HG02981 (cell line): ENCODE data around the gene CRYGN.

Source experiments
- ATAC-seq: cut with Tn5 transposase; IDR thresholded peaks from one replicate; pipeline ENCODE4 v1.9.1; 2021; ENCODE audit warnings: mild to moderate bottlenecking, moderate library complexity; ENCODE audit not compliant: unreplicated experiment

Gene CRYGN

DNA sequence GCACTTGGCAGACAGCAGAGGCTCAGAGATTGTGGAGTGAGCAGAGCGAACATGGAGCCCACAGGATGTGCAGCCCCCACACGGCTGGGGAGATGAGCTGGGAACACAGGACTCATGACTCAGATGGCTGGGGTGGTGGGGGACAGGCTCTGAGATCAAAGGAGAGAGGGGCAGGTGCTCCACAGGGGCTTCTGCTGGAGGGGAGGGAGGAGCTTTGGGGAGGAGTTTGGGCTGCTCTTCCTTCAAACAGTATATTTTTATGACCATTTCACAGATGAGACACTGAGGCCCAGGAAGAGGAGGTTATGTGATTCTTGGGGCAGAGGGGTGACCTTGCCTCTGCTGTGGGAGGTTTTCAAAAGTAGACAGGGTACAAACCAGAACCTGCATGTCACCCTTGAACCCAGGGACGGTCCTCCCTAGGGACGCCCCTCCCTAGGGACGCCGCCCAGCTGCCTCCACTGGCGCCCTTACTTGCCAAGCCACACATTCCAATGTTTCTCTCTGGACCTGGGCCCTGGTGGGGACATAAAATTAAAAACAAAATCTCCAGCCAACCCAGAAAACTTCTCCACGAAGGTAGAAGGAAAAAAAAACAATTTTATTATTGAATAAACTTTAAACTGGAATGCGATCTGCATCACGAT, 981 bp upstream of the CRYGN start:
- no peak for ATAC-seq

- ATAC-seq: no peak
Observed at GRCh38 chr7:151438864-151439601, 908 bp downstream of the CRYGN start.

DNA sequence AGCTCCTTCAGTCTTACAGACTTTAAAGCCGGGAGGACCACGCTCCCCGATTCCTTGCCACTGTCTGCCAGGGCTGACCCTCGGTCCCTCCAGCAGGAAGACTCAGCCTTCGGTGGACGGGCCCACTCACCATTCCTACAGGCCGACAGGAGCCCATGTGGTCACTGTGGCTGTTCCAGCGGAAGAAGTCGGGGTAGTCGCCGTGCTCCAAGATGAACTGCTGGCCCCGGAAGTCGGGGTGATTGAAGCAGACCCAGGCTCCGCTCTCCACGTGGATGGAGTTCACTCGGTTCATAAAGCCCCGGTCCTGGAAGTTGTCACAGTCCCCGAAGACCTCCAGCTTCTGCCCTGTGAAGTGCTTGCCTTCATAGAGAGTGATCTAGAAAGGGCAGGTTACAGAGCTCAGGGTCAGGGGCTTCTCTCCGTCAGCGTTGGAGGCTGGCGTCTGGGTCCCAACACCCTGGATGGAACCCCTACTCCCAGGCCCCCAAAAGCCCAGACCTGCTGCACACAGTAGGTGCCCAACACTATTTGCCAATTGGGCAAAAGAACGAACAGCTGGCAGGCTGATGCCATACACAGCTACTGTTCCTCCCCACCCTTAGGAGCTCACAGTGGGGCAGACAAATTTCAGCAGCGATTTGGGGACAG, 1.9 kb downstream of the CRYGN start:
- ATAC-seq: no peak

- ATAC-seq: no peak
Observed at GRCh38 chr7:151437159-151437553, 2.8 kb downstream of the CRYGN start.

DNA sequence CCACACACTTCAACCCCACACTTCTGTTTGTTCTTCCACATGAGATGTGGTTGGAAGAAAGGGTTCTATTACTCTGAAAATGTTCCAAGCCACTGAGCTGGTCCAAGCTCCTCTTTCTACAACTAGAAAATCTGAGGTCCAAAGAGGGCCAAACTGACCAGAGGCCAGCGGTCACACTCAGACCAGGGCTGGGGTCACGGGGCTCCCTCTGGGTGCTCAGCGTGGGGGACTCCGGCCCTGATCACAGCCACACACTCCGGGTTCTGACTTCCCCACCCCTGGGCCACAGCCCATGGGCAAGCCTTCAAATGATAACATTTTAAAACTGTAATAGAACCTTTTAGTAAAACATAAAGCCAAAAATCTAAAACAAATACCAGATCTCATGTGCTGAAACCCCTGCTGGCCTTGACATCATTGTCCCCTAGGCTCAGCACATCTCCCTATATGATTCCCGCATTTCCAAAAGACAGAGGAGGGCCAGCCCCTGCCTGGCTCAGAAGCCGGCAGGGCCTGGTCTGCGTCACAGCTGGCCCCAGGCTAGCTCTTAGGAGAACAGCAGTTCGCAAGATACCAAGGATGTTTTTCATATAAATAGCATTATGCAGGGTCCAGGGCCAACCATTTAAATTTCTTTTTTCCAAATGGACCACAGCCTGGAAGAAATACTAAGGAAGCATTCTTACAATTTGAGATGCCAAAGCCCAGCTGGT, 3.3 kb downstream of the CRYGN start:
- no peak for ATAC-seq

DNA sequence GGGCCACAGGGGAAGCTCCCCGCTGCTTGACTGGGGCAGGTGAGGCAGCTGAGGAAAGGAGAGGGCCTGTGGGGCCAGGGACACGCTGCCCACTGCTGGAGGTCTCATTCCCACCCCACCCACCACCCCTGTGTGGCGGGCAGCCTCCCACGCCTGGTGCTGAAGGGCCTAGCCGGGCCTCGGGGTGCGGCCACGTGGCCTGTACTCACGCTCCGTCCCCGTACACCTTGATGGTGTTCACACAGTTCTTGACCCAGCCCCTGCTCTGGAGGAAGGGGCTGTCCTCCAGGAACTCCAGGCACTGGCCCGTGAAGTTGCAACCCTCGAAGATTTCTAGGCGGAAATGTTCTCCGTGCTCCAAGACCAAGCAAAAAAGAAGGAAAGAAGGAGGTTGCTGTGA, 4.0 kb downstream of the CRYGN start:
- no peak for ATAC-seq

DNA sequence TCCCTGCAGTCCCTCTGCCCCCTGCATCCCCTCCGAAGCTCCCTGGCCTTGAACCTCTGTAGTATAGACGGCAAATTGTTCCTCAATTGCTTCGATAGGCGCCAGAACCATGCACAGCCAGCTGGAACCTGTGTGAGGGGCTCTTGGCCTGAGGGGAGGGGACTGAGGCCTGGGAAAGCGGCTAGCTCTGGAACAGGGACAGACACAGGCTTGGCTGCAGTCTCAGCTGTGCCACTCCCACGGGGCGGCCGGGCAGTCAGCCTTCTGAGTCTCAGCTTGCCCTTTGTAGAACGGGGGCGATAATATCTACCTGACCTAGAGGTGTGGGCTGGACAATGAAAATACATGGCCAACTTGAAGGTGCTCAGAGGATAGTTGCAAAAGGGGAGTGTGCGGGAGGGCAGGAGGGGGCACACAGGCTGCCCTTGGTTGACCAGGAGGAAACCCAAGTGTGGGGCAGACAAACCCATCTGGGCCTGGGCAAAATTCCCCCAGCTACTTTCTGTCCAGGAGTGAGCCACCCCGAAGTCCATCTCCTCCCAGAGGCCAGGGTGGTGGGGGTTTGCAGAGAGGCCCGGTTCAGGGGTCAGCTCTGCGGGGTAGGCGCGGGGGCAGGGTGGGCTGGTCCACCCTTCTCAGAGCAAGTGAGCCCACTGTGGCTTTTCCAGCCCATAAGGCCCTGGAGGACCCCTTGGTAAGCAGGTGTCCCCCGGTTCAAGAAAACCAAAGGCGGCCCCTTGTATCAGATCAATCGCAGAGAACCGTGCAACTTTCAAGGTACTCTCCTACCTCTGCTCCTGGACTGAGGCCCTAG, 4.6 kb downstream of the CRYGN start:
- ATAC-seq: no peak

- ATAC-seq: no peak
Observed at GRCh38 chr7:151434549-151434948, 5.4 kb downstream of the CRYGN start.

GRCh38 chr7:151433721-151434400, 6.1 kb downstream of the CRYGN start:
- ATAC-seq: no peak

GRCh38 chr7:151432658-151433521, 7.1 kb downstream of the CRYGN start:
- peak; percentile 59 for ATAC-seq

DNA sequence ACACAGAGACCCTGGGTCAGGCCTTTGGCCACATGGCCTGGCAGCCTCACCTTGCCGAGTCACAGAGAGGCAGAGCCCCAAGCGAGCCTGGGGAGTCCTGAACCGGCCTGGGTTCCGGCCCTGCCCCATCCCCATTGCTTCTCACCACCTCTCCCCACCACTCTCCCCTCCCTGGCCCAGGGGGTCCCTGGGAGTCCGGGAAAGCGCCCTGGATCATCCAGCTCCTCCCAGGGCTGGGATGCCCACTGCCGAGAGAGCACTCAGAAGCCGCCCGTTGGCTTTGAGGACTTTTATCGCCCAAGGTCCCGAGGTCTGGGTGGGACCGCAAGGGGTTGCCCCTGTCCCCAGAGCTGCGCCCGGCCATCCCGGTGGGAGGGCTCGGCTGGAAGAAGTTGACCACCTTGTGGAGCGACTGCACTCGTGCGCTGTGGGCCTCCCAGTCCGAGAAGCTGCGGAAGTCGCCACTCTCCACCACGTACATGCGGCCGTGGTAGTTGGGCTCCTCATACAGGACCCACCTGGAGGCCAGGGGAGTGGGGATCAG, 8.1 kb downstream of the CRYGN start:
- no peak for ATAC-seq

GRCh38 chr7:151431281-151431767, 8.6 kb downstream of the CRYGN start:
- ATAC-seq: no peak

- ATAC-seq: no peak
Observed at GRCh38 chr7:151430391-151431205, 9.3 kb downstream of the CRYGN start.

DNA sequence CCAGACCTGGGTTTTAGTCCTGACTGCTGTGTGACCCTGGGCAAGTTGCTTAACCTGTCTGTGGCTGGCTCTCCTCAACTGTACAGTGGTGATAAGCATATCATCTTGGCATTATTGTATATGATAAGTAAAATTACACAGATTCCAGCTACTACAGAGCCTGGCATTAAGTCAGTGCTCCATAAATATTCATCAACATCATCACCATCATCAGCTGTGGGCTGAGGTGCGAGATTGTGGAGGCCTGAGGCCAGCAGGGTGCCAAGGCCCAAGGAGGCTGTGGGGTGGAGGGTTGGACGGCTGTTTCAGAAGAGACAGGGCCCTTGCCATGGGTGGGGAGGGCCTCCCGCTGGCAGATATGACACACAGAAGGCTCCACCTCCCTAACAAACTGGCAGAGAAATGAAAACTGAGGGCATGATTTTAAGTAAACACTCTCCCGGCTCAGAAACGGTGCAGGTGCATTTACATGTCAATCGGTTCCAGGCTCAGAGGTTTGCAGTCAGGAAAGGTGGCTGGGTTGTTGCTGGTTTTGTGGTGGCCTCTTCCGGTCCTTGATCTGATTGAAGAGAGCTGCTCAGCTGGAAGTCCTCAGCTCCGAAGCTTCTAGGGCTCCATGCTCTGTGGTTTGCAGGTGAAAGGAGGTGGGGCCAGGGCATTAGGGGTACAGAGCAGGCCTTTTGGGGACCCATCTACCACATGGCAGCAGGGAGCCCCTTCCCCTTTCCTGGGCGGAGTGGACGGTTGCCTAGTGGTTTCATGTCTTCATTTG, 10.2 kb downstream of the CRYGN start:
- ATAC-seq: peak; percentile 49

DNA sequence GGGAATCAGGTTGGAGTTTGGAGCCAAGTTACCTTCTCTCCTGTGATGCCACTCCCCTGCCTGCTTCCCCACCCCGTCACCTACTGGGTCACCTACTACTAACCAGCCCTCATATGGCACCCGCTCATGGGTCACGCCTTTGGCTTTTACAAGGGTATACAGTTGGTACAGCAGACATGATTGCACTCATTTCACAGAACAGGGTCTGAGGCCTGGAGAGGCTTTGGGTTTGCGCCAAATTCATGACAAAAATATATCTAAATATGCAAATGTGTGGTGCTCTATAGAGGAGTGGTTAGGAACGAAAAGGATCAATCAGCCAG, 10.7 kb downstream of the CRYGN start:
- ATAC-seq: no peak

- ATAC-seq: no peak
Observed at GRCh38 chr7:151428378-151429236, 11.3 kb downstream of the CRYGN start.
